Liver (tissue), 9 donors: Measurements from ENCODE around the gene CD47. TPM values are rescaled to one million over a fixed set of nuclear protein-coding genes. Genes with fewer than 3 reads are reported as not detected.

Source experiments
- DNase-seq: peaks from one replicate; pipeline ENCODE4 v3.0.0-alpha.2; 2017; ENCODE audit warnings: low spot score
- H3K27ac ChIP-seq, 2 donors: one replicate each; pipeline ENCODE4 v1.7.0; 2013; ENCODE audit warnings: inconsistent platforms in 2 of 2, low read length in 2 of 2, control low read depth in 1 of 2, low read depth in 1 of 2, mild to moderate bottlenecking in 1 of 2
- H3K27me3 ChIP-seq, 4 donors: one replicate each; pipeline versions ENCODE4 v1.6.1 to v1.7.0; 2013; ENCODE audit warnings: low read length in 3 of 4, inconsistent platforms in 1 of 4, mild to moderate bottlenecking in 1 of 4, moderate library complexity in 1 of 4; ENCODE audit not compliant: control insufficient read depth in 4 of 4, insufficient read depth in 4 of 4
- H3K36me3 ChIP-seq, 4 donors: one replicate each; pipeline versions ENCODE4 v1.6.1 to v1.7.0; 2013; ENCODE audit warnings: low read length in 3 of 4, mild to moderate bottlenecking in 3 of 4, low read depth in 1 of 4, moderate library complexity in 1 of 4; ENCODE audit not compliant: control insufficient read depth in 4 of 4, insufficient read depth in 3 of 4
- H3K4me1 ChIP-seq, 4 donors: one replicate each; pipeline versions ENCODE4 v1.6.1 to v1.7.0; 2013; ENCODE audit warnings: low read length in 3 of 4, mild to moderate bottlenecking in 3 of 4, moderate library complexity in 1 of 4; ENCODE audit not compliant: control insufficient read depth in 4 of 4, insufficient read depth in 4 of 4
- H3K4me3 ChIP-seq, 3 donors: one replicate each; pipeline versions ENCODE4 v1.6.1 to v1.7.0; 2013; ENCODE audit warnings: low read length in 3 of 3, control low read depth in 1 of 3, low read depth in 1 of 3, mild to moderate bottlenecking in 1 of 3
- H3K9ac ChIP-seq, 2 donors: one replicate each; pipeline ENCODE4 v1.7.0; 2013; ENCODE audit warnings: low read length in 2 of 2, mild to moderate bottlenecking in 2 of 2, moderate library complexity in 2 of 2, control low read depth in 1 of 2, low read depth in 1 of 2
- H3K9me3 ChIP-seq, 4 donors: one replicate each; pipeline versions ENCODE4 v1.6.1 to v1.7.0; 2013; ENCODE audit warnings: low read length in 3 of 4; ENCODE audit not compliant: control insufficient read depth in 4 of 4
- ATF3 ChIP-seq: IDR thresholded peaks from 2 replicates; pipeline ENCODE4 v1.6.1; 2016; ENCODE audit warnings: antibody characterized with exemption
- CTCF ChIP-seq: fragments of 150-350 bp; IDR thresholded peaks from 2 replicates; pipeline ENCODE4 v1.5.1; 2017; ENCODE audit warnings: improper control_type of control experiment, low read depth, low read length; ENCODE audit not compliant: missing input control
- FOXA1 ChIP-seq: IDR thresholded peaks from 2 replicates; pipeline ENCODE4 v1.6.1; 2016; ENCODE audit warnings: antibody characterized with exemption
- FOXA2 ChIP-seq: IDR thresholded peaks from 2 replicates; pipeline ENCODE4 v1.6.1; 2016; ENCODE audit warnings: antibody characterized with exemption
- HNF4A ChIP-seq, 2 donors: conservative IDR thresholded peaks; 2 replicates each; pipeline ENCODE4 v1.6.1; 2016; ENCODE audit warnings: antibody characterized with exemption in 2 of 2, mild to moderate bottlenecking in 2 of 2
- NR2F2 ChIP-seq: IDR thresholded peaks from 2 replicates; pipeline ENCODE4 v1.6.1; 2016; ENCODE audit warnings: antibody characterized with exemption
- REST ChIP-seq: IDR thresholded peaks from 2 replicates; pipeline ENCODE4 v1.6.1; 2016; ENCODE audit warnings: antibody characterized with exemption, mild to moderate bottlenecking
- RXRA ChIP-seq, 2 donors: IDR thresholded peaks; 2 replicates each; pipeline ENCODE4 v1.6.1; 2017 to 2018; ENCODE audit warnings: antibody characterized with exemption in 2 of 2, mild to moderate bottlenecking in 1 of 2
- SP1 ChIP-seq: IDR thresholded peaks from 2 replicates; pipeline ENCODE4 v1.6.1; 2018; ENCODE audit warnings: antibody characterized with exemption, mild to moderate bottlenecking
- ZBTB33 ChIP-seq: IDR thresholded peaks from 2 replicates; pipeline ENCODE4 v1.6.1; 2016; ENCODE audit warnings: antibody characterized with exemption
- WGBS: extraction: QIAGEN DNeasy Blood & Tissue Kit; methylation state at CpG from one replicate; pipeline ENCODE4 v1.1.7; 2013; 5-methylcytosine and 5-hydroxymethylcytosine counted together
- polyA plus RNA-seq, 2 donors: library from polyadenylated mRNA; stranded (reverse) in 1 of 2; unstranded in 1 of 2; fragments of 200-250 nt in 1 of 2; fragments of >200 nt in 1 of 2; fragmentation: Nextera tagmentation in 1 of 2; extraction: Ambion mirVana in 1 of 2; gene quantifications; one replicate each; pipeline versions ENCODE4 v1.2.1 to v1.2.3, GENCODE V29; 2013 to 2015
- total RNA-seq, 2 donors: library from RNA; depleted of rRNA; stranded (reverse); fragments of >200 nt; gene quantifications; one replicate each; pipeline ENCODE4 v1.2.3, GENCODE V29; 2014
- donor health status: healthy.
- donor health status: healthy.
- donor health status: healthy.
- donor health status: healthy.
- donor health status: healthy.

Gene CD47
- total and polyA plus RNA-seq, 4 donors, result 23.4 to 39.5 (median 33.9) TPM

GRCh38 chr3:108125550-108126071, 34.8 kb upstream of the CD47 start (continued):
- no peak for TF ChIP-seq REST
- no peak for TF ChIP-seq FOXA2
- no peak for TF ChIP-seq ZBTB33
- no peak for TF ChIP-seq HNF4A (conservative IDR thresholded peaks at IDR 0.05)
- TF ChIP-seq FOXA1, result no peak

GRCh38 chr3:108125153-108125543, 34.3 kb upstream of the CD47 start:
- WGBS, result 86% methylated on average over 4 of the region's 4 CpGs

More at GRCh38 chr3:108125153-108125543, 34.3 kb upstream of the CD47 start:
- no peaks in the 10 kb centered on the region for H3K9me3 ChIP-seq
- H3K36me3 ChIP-seq, result no peaks in the 10 kb centered on the region
- H3K4me3 ChIP-seq, result no peak overlapping the region
- H3K4me1 ChIP-seq, result no peaks in the 10 kb centered on the region
- peak overlapping the region in 1 of 2 donors; percentile 7 for H3K9ac ChIP-seq
- DNase-seq, result no peak
- no peak overlapping the region for H3K27ac ChIP-seq
- H3K27me3 ChIP-seq, result no peaks in the 10 kb centered on the region
- TF ChIP-seq SP1 (no peak), NR2F2 (no peak), RXRA (IDR thresholded peaks at IDR 0.05) (no peak), ATF3 (no peak), CTCF (no peak)
